Dendritic cell treated with granulocyte-macrophage colony-stimulating factor and Interleukin-4, amounts not matched to agents 40 ng/mL and 50 ng/mL, for 4 days (primary cell): Measurements from ENCODE around the gene THTPA.

ENCODE experiments used
- H3K27ac Mint-ChIP-seq: one replicate; pipeline ENCODE4 v1.8.0; 2022; ENCODE audit warnings: mild to moderate bottlenecking, mixed read lengths
- H3K27me3 Mint-ChIP-seq: one replicate; pipeline ENCODE4 v1.8.0; 2022; ENCODE audit warnings: mild to moderate bottlenecking, mixed read lengths
- H3K36me3 Mint-ChIP-seq: one replicate; pipeline ENCODE4 v1.8.0; 2022; ENCODE audit warnings: low read depth, mixed read lengths
- H3K4me1 Mint-ChIP-seq: one replicate; pipeline ENCODE4 v1.8.0; 2022; ENCODE audit warnings: low read depth, mixed read lengths
- H3K4me3 Mint-ChIP-seq: one replicate; pipeline ENCODE4 v1.8.0; 2022; ENCODE audit warnings: mild to moderate bottlenecking, moderate library complexity, mixed read lengths
- H3K9me3 Mint-ChIP-seq: one replicate; pipeline ENCODE4 v1.8.0; 2022; ENCODE audit warnings: mixed read lengths
- intact Hi-C: fragments of 100-400 bp; cut with micrococcal nuclease; formaldehyde crosslinking; loops from one replicate; pipeline ENCODE4 v1.15.0; 2022

THTPA gene, protein sequence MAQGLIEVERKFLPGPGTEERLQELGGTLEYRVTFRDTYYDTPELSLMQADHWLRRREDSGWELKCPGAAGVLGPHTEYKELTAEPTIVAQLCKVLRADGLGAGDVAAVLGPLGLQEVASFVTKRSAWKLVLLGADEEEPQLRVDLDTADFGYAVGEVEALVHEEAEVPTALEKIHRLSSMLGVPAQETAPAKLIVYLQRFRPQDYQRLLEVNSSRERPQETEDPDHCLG

DNA sequence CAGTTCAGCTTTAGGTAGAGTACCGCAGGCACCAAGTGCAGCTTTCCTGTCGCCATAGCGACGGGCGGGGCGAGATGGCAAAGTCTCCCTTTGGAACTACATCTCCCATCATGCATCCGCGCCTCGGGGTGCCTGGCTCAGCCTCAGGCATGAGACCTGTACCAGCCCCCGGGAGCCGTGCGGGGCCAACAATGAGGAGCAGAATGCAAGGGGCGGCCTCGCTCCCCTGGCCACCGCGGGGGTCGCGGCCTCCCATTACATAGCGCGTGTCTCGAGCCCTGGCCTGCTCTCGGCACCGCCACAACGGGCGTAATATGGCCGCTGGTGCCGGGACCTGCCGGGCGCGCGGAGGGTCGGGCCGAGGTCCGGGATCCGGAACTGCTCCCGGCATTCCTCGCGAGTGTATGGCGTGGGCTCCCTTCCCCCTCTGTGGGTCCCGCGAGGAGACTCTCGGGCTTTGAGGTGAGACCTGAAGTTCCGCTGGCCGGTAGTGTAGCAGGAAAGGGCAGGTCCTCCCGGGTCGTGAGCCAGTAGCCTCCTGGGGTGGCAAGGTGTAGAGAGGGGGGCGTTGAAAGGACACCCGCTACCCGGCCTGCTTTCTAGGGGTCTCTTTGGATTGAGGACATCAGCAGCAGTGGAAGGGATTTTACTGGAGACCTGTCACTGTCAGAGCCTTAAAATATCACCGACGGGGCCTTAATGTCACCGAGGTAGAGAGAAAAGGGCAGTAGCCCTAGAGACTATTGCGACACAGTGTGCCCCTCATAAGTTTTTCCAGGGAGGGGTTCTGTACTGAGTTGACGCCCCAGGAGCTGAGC lies at the start of gene THTPA:
Gene THTPA, plus strand, starts transcription at position 390 of the 818 bp plus-strand sequence. CDS start 487 bp downstream, outside the sequence.
- intact Hi-C loops: no loop called here
- Mint-ChIP-seq H3K9me3 (no peaks in the 10 kb centered on the region), H3K4me3 (peak within 1 kb of the TSS; percentile 98), H3K36me3 (peaks cover 51% of the 10 kb centered on the region), H3K4me1 (peaks cover 53% of the 10 kb centered on the region), H3K27me3 (no peaks in the 10 kb centered on the region), H3K27ac (peak within 1 kb of the TSS; percentile 99)

DNA sequence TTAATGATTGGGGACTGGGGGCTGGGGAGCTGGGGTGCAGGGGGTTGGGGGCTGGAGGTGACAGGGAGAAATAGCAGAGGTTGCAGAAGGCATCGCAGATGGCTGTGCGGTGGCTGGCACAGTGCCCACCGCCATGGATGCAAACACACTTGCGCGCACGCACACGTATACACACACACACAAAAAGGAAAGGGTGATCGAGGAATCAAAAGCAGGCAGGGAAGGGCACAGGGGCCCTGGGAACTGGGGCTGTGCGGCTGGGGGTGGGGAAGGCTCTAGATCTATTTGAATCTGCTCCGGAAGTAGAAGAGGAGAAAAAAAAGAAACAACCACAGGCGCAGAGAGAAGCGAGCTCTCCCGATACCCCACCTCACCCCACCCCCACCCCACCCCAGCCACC lies 43.9 kb upstream of the THTPA start:
- Mint-ChIP-seq H3K36me3 (no peaks in the 10 kb centered on the region), H3K4me1 (peaks cover 6% of the 10 kb centered on the region), H3K27ac (no peak overlapping the region), H3K27me3 (peaks cover 1% of the 10 kb centered on the region), H3K4me3 (peak overlapping the region; percentile 25), H3K9me3 (no peaks in the 10 kb centered on the region)
- intact Hi-C loops: no loop called here

DNA sequence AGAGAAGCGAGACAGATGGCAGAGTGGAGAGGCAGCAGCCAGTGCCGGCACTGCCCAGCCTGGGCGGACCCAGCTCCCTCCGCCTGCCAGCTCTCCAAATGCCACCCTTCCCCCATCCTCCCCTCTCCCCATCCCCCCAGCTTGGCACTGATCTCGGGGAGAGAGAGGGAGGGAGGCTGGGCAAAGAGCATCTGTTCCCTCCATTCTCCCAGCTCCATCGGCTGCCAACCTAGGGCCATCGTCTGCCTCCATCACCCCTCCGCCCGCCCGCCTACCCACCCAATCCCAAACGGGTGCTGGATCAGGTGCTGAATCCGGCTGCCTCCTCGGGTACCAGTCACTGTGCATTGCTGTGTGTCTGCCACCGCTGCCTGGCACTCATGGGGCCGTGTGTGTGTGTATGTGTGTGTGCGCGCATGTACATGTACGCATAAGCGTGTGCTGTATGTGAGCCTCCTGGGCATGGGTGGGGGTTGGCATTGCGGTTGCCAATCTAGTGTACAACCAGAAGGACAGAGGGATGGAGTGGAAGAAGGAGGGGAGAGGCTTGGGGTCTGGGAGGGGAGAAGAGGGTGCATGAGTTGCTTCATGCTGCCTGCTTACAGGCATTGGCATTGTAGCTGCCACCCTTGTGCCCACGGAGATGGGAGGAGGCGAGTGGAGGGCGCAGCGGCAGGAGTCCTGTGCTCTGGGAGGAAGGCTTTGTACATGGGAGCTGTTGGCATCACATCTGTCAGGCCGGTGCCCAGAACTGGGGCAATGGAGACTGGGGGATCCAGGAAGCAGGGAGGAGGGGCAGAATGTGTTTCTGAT lies 42.9 kb upstream of the THTPA start:
- no peak overlapping the region for H3K4me3 Mint-ChIP-seq
- H3K36me3 Mint-ChIP-seq: no peaks in the 10 kb centered on the region
- H3K9me3 Mint-ChIP-seq: no peaks in the 10 kb centered on the region
- peaks cover 1% of the 10 kb centered on the region for H3K27me3 Mint-ChIP-seq
- intact Hi-C loops: no loop called here
- H3K4me1 Mint-ChIP-seq: peaks cover 6% of the 10 kb centered on the region
- no peak overlapping the region for H3K27ac Mint-ChIP-seq

DNA sequence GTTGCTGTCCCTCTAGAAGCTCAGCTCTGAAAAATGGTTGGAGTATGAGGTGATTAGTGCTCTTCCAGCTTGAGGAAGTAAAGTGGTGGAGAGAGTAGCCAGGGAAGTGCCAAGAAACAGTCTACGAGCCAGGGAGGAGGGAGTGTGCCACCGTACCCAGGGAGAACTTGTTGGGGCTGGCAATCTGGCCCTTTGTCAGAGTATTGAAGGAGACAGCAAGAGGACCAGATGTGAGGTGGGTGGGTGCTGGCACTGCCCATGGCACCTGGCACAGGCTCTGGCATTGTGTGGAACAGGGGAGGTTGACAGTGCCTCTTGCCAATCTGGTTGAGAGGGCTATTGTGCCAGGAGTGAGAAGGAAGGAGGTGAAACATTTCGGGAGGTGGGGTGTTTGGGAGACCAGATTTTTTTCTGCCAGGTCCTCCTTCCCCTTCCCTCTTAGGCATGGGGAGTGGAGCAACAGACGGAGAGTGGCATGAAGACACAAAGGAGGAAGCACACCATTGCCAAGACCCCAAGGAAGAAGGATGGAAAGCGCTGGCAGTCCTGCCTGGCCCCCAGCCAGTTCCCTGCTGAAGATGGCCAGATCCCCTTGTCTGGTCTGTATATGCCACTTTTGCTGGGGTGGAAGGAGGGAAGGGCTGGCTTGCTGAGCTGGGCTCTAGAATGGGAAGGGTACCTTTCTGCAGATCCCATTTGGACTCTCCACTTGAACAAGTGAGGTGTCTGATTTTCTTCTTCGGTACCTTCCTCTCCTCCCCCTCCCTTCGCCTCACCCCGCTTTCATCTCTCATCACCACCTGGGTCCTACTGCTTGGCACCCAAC lies 42.0 kb upstream of the THTPA start:
- no peak overlapping the region for H3K4me3 Mint-ChIP-seq
- H3K27ac Mint-ChIP-seq: no peak overlapping the region
- no peaks in the 10 kb centered on the region for H3K36me3 Mint-ChIP-seq
- intact Hi-C loops: no loop called here
- H3K4me1 Mint-ChIP-seq: peaks cover 6% of the 10 kb centered on the region
- peaks cover 1% of the 10 kb centered on the region for H3K27me3 Mint-ChIP-seq
- H3K9me3 Mint-ChIP-seq: no peaks in the 10 kb centered on the region

DNA sequence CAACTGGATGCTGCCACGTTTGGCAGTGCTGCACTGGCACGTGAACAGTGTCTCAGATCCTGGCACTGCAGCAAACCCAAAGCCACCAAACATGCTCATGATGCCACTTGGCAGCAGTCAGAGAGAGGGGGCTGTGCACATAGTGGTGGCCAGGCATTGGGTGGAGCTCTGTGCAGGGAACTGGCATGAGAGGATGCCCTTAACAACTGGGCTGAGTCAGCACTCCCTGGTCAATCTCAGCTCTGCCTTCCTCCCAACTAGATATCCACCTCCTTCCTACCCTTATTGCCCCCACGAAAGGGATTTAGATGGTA lies 41.5 kb upstream of the THTPA start:
- intact Hi-C loops: no loop called here
- no peaks in the 10 kb centered on the region for H3K9me3 Mint-ChIP-seq
- no peak overlapping the region for H3K4me3 Mint-ChIP-seq
- no peaks in the 10 kb centered on the region for H3K36me3 Mint-ChIP-seq
- peaks cover 1% of the 10 kb centered on the region for H3K27me3 Mint-ChIP-seq
- H3K4me1 Mint-ChIP-seq: peaks cover 6% of the 10 kb centered on the region
- no peak overlapping the region for H3K27ac Mint-ChIP-seq

DNA sequence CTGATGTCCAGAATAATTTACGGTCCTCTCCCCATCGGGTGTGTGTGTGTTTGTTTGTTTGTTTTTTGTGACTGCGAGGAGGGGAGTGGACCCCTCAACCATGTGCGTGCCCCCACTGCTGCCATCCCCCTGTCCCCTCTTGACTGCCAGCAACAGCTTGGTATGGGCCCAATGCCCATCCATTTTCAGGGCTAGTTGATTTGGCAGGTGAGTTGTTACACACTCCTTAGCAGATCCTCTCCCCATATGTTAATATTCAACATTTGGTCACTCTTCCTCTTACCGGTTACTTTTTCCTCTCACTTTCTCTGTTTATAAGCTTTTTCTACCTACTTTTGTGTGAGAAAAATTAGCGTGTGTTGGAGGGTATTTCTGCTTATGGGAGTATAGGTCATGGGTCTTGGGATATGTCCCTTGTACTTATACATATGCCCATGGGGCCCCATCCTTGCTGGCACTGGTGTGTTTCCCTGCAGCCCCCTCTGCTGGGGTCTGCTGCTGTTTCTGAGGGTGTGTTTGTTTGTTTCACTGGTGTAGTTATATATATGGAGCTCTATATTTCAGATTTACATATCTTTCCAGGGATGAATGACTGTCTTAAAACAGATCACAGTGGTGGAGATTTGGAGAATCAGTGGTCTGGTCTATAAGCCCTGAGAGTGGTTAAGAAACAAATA lies 38.3 kb upstream of the THTPA start:
- Mint-ChIP-seq H3K4me1 (peaks cover 14% of the 10 kb centered on the region), H3K36me3 (no peaks in the 10 kb centered on the region), H3K9me3 (no peaks in the 10 kb centered on the region), H3K27me3 (no peaks in the 10 kb centered on the region), H3K27ac (no peak overlapping the region), H3K4me3 (no peak overlapping the region)
- intact Hi-C loops: no loop called here

DNA sequence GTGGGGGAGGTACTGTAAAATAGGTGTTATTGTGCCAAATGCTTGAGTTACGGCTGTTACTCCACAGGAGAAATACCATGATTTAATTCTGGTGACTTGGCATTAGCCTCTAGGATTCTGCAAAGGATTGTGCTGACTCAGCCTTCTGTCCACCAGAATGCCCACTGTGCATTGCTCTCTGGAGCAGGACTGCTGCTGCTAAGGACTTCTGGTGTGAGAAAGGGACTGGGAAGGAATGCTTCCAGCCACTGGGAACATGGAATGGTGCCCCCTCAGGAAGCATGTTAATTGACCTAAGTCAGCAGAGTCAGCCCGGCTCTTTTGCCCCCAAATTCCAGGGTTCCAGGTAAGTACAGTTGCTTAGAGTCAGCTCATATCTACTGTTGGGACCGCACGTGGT lies 37.4 kb upstream of the THTPA start:
- H3K36me3 Mint-ChIP-seq: no peaks in the 10 kb centered on the region
- H3K4me1 Mint-ChIP-seq: peaks cover 14% of the 10 kb centered on the region
- H3K9me3 Mint-ChIP-seq: no peaks in the 10 kb centered on the region

DNA sequence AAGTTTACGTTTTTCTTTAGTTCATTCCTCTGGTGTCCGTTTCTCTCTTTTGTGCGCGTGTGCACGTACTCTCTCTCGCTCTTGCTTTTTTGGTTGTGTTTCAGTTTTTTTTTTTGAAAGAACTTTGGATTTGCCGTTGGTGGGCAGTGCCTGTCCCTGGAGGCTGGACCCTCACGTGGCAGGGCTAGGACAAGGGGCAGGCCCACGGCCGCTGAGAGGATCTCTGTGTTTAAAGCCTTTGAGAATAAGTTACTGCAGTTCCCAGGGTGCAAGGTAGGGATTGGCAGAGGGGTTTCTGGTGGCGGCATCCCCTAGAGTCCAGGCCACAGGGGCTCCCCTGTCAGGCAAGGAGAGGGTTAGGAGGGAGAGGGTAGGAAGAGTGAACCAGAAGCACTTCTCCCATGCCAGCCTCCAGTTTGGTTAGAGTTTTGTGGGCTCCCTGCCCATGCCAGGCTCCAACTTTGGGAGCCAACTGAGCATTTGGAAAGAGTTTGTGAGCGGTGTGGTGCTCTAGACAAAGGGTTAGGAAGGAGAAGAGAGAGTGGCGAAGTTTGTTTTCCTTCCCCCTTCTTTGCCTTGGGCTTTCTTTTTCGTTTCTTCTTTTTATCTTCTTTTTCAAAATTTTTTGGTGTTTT lies 35.1 kb upstream of the THTPA start:
- H3K27ac Mint-ChIP-seq: peak overlapping the region; percentile 6
- peaks cover 14% of the 10 kb centered on the region for H3K4me1 Mint-ChIP-seq
- H3K9me3 Mint-ChIP-seq: no peaks in the 10 kb centered on the region
- H3K4me3 Mint-ChIP-seq: no peak overlapping the region
- H3K36me3 Mint-ChIP-seq: peaks cover under 1% of the 10 kb centered on the region
- no peaks in the 10 kb centered on the region for H3K27me3 Mint-ChIP-seq
- intact Hi-C loops: no loop called here

More for the DNA sequence above, 37.4 kb upstream of the THTPA start:
- intact Hi-C loops: no loop called here
- H3K27me3 Mint-ChIP-seq: no peaks in the 10 kb centered on the region
- H3K27ac Mint-ChIP-seq: no peak overlapping the region
- no peak overlapping the region for H3K4me3 Mint-ChIP-seq

DNA sequence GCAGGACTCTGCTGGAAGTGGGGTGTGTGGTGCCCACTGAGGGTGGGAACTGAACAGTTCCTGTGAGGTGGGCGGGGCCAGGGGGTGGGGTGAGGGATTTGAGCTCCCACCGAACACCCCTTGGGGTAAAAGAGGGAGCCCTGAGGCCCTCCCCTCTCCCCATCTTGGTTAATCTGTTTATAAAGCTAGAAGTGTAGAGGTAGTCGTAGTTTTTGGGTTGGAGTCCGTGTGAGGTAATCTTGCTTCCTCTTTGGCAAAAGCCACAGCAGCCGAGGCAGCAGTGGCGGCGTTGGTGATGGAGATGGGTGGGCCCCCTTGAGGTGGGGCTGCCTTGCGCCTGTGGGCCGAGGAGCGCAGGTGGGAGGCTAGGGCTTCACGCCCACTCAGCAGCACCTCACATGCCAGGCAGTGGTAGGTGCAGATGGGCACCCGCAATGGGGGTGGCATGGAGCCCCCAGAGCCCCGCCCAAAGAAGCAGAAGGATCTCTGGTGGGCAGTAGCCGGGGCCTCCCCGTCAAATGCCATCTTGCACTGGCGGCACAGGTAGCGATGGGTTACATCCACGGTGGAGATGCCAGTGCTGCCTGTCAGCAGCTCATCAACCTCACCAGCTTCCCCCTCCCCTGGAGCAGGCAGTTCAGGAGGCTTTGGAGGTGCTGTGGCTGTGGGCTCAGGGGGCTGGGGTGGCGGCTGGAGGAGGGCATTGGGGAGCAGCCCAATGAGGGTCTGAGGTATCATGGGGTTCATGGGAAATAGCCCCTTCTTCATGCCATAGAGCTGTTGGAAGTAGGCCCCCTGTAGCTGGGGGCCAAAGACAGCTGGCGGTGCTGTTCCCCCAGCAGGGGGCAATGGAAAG lies 34.1 kb upstream of the THTPA start:
- H3K9me3 Mint-ChIP-seq: no peaks in the 10 kb centered on the region
- H3K4me3 Mint-ChIP-seq: no peak overlapping the region
- intact Hi-C loops: no loop called here
- H3K27ac Mint-ChIP-seq: no peak overlapping the region
- peaks cover 6% of the 10 kb centered on the region for H3K36me3 Mint-ChIP-seq
- H3K27me3 Mint-ChIP-seq: no peaks in the 10 kb centered on the region
- H3K4me1 Mint-ChIP-seq: peaks cover 14% of the 10 kb centered on the region

DNA sequence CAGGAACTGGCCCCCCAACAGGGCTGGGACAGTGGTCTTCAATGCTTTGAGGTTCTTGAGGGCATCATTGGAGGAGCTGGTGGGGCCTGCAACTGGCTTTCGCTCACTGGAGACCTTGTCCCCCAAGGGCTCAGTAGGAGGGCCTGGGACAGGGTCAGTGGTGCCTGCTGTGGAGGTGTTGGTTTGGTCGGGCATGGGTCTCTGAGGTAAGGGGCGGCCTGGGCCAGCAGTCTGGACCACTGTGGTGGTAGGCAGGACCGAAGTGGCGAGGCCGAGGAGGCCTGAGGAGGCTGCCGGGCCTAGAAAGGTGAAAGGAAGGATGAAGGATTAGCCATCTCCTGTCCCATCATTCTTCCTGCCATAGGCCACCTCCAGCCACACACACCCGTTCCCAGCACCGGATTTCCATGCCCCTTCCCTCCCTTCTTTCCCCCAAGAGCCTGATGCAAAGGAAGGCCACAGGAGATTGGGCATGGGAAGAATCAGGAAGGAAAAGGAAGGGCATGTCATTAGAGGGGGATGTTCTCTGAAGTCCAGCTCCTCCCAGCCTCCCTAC lies 33.4 kb upstream of the THTPA start:
- H3K9me3 Mint-ChIP-seq: no peaks in the 10 kb centered on the region
- no peaks in the 10 kb centered on the region for H3K27me3 Mint-ChIP-seq
- no peak overlapping the region for H3K4me3 Mint-ChIP-seq
- peaks cover 14% of the 10 kb centered on the region for H3K4me1 Mint-ChIP-seq
- H3K36me3 Mint-ChIP-seq: peaks cover 11% of the 10 kb centered on the region
- intact Hi-C loops: no loop called here
- no peak overlapping the region for H3K27ac Mint-ChIP-seq

DNA sequence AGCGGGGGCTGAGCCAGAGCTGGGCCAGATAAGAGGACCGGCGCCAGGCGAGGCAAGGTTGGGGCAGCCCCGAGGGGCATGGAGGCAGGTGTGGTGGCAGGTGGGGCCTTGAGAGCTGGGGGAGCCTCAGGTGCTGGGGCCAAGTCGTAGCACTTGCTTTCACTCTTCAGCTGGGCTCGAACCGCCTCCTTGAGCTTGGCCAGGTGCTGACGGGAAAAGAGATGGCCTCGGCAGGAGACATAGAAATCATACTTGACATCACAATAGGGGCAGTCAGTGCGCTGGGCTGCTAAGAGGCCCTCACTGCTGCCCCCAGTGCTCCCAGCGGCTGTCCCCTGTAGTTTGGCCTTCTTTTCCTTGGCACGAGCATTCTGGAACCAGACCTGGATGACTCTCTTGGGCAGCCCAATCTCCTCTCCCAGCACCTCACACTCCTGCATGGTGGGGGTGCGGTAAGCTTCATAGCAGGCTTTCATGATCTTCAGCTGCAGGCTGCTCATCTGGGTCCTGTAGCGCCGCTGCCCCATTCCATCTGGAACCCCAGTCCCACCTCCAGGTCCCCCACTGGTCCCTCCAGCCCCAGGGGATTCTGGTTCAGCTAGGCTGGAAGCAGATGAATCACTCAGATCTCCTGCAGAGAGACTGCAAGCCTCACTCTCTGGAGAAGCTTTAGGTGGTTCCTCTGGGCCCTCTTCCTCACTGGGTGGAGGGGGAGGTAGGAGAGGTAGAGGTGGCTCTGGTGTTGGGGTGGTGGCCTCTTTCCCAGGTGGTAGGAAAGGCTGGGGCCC lies 32.6 kb upstream of the THTPA start:
- H3K4me1 Mint-ChIP-seq: peaks cover 14% of the 10 kb centered on the region
- H3K9me3 Mint-ChIP-seq: no peaks in the 10 kb centered on the region
- no peak overlapping the region for H3K4me3 Mint-ChIP-seq
- peaks cover 11% of the 10 kb centered on the region for H3K36me3 Mint-ChIP-seq
- intact Hi-C loops: no loop called here
- H3K27me3 Mint-ChIP-seq: no peaks in the 10 kb centered on the region
- no peak overlapping the region for H3K27ac Mint-ChIP-seq
